ENCODE measurements around the gene EXOC4. TPM values are rescaled to one million over a fixed set of nuclear protein-coding genes. Genes with fewer than 3 reads are reported as not detected.

Gene EXOC4
- total and polyA plus RNA-seq, 2 donors (not counting 3 experiments of a cell fraction or from before 2014, with no cell fraction given) = 20.3 to 73.1 TPM

GRCh38 chr7:133361806-133362205 is 108.9 kb downstream of the EXOC4 start:
- no peaks in the 10 kb centered on the region for H3K9me1 ChIP-seq (replicated peaks; ENCODE audit: control insufficient read depth, extremely low read depth, insufficient read depth, low read length)
- H3K4me3 ChIP-seq (replicated peaks in 1 of 3; ENCODE audit: insufficient read depth in 1 of 3, low read depth in 1 of 3, low read length in 3 of 3) = no peak overlapping the region
- no peaks in the 10 kb centered on the region for H3K27me3 ChIP-seq (ENCODE audit: control insufficient read depth in 2 of 2, insufficient read depth in 2 of 2, low read length in 2 of 2)
- FAIRE-seq (no peak), DNase-seq (ENCODE audit: low read depth, low spot score) (no peak)
- ChIA-PET POLR2A (no interaction called here), CTCF (no interaction called here)
- intact Hi-C loops (cut with micrococcal nuclease) (loop anchor here (10.0 kb wide), 1 partner anchor 653 kb away; no protein-coding TSS in a partner anchor), dilution Hi-C loops (cut with MboI; ENCODE audit: extremely low pct_ligation_motif_present, low sequenced_read_pairs) (no loop called here)
- peaks cover 26% of the 10 kb centered on the region for H3K4me1 ChIP-seq (ENCODE audit: control insufficient read depth, extremely low read depth, insufficient read depth, low read length)
- no peak overlapping the region for H3K27ac ChIP-seq (ENCODE audit: insufficient read depth, low read depth, low read length)
- peaks cover 2% of the 10 kb centered on the region for H3K79me2 ChIP-seq (ENCODE audit: control insufficient read depth, insufficient read depth, low read length)
- no peaks in the 10 kb centered on the region for H3K36me3 ChIP-seq (ENCODE audit: control insufficient read depth in 2 of 2, extremely low read depth in 1 of 2, insufficient read depth in 2 of 2, low read length in 2 of 2)
- no peaks in the 10 kb centered on the region for H4K20me1 ChIP-seq (replicated peaks; ENCODE audit: control insufficient read depth, extremely low read depth, insufficient read depth, low read length)
- H3K4me2 ChIP-seq (ENCODE audit: insufficient read depth, low read length) = no peak overlapping the region
- BruUV-seq (replicated peaks) = no TSS peak
- no peak for TF ChIP-seq EZH2 (IDR thresholded peaks at IDR 0.05; ENCODE audit: borderline replicate concordance, low read depth, low read length, severe bottlenecking)
- TF ChIP-seq, protein P1, sequence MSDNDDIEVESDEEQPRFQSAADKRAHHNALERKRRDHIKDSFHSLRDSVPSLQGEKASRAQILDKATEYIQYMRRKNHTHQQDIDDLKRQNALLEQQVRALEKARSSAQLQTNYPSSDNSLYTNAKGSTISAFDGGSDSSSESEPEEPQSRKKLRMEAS (IDR thresholded peaks at IDR 0.05; ENCODE audit: insufficient read depth, insufficient read length) = no peak
- TF ChIP-seq GATA2 (IDR thresholded peaks at IDR 0.05; ENCODE audit: insufficient read depth, insufficient read length, low read depth, low read length) = no peak
- TF ChIP-seq JUN (IDR thresholded peaks at IDR 0.05; ENCODE audit: borderline replicate concordance, insufficient read depth, insufficient read length, low read depth) = no peak
- TF ChIP-seq, protein P2, sequence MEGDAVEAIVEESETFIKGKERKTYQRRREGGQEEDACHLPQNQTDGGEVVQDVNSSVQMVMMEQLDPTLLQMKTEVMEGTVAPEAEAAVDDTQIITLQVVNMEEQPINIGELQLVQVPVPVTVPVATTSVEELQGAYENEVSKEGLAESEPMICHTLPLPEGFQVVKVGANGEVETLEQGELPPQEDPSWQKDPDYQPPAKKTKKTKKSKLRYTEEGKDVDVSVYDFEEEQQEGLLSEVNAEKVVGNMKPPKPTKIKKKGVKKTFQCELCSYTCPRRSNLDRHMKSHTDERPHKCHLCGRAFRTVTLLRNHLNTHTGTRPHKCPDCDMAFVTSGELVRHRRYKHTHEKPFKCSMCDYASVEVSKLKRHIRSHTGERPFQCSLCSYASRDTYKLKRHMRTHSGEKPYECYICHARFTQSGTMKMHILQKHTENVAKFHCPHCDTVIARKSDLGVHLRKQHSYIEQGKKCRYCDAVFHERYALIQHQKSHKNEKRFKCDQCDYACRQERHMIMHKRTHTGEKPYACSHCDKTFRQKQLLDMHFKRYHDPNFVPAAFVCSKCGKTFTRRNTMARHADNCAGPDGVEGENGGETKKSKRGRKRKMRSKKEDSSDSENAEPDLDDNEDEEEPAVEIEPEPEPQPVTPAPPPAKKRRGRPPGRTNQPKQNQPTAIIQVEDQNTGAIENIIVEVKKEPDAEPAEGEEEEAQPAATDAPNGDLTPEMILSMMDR (IDR thresholded peaks at IDR 0.05; ENCODE audit: extremely low read depth in 1 of 2, insufficient read depth in 1 of 2, low read depth in 1 of 2, low read length in 2 of 2) = no peak
- no peak for TF ChIP-seq FOS (IDR thresholded peaks at IDR 0.05; ENCODE audit: borderline replicate concordance, insufficient read depth, low read length)
- no peak for TF ChIP-seq POLR2A (IDR thresholded peaks at IDR 0.05; ENCODE audit: low read depth, low read length)
- no peak for TF ChIP-seq POLR2AphosphoS5 (IDR thresholded peaks at IDR 0.05; ENCODE audit: insufficient read depth, low read depth, low read length)
- no peak overlapping the region for H2AFZ ChIP-seq (ENCODE audit: low read depth, low read length)
- no peak overlapping the region for H3K9ac ChIP-seq (replicated peaks; ENCODE audit: extremely low read depth, insufficient read depth, low read length)
- no peaks in the 10 kb centered on the region for H3K9me3 ChIP-seq (replicated peaks; ENCODE audit: control insufficient read depth, insufficient read depth, low read length)
